ENCODE measurements around the gene PIRT. TPM values are rescaled to one million over a fixed set of nuclear protein-coding genes. Genes with fewer than 3 reads are reported as not detected.
"Not testable (repeated sequence)": the region's sequence is repeated elsewhere in the genome, so short reads cannot be mapped to it uniquely, and the experiment has no call there.

Gene PIRT
- total RNA-seq, 4 donors from 2014 or later = 0.42 to 3.5 (median 1.5) TPM

DNA sequence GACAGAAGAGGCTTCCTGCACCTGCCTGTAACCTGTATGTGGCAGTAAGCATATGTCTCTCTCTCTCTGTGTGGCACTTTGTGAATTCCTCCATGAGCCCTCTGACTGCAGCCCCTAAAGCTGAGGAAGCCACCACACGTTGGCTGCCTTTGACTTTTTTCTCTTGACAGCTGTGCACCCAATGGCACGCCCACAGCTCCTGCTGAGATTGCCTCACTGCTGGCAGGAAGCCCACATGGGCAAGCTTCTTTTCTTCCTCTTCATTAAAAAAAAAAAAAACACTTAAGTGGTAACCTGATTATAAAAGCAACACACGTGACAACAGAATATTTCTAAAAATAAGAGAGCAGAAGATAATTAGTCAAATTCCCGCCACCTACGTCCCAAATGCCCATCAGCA lies 34.0 kb upstream of the PIRT start:
- DNase-seq (ENCODE audit: extremely low spot score) = no peak
- intact Hi-C loops (cut with DNase I) = loop anchor here (10.0 kb wide), 1 partner anchor 273 kb away; no protein-coding TSS in a partner anchor
- Histone ChIP-seq H3K4me1 (no peaks in the 10 kb centered on the region), H3K36me3 (no peaks in the 10 kb centered on the region), H3K9me3 (no peaks in the 10 kb centered on the region), H3K27me3 (peaks cover 0 to 7% (median 0%) of the 10 kb centered on the region in 4 donors), H3K4me3 (no peak overlapping the region), H3K27ac (replicated peaks in 1 of 4) (no peak overlapping the region)
- TF ChIP-seq EP300 (IDR thresholded peaks at IDR 0.05) = no peak
- TF ChIP-seq POLR2A (IDR thresholded peaks at IDR 0.05; ENCODE audit: low read depth) = no peak
- TF ChIP-seq, protein P1, sequence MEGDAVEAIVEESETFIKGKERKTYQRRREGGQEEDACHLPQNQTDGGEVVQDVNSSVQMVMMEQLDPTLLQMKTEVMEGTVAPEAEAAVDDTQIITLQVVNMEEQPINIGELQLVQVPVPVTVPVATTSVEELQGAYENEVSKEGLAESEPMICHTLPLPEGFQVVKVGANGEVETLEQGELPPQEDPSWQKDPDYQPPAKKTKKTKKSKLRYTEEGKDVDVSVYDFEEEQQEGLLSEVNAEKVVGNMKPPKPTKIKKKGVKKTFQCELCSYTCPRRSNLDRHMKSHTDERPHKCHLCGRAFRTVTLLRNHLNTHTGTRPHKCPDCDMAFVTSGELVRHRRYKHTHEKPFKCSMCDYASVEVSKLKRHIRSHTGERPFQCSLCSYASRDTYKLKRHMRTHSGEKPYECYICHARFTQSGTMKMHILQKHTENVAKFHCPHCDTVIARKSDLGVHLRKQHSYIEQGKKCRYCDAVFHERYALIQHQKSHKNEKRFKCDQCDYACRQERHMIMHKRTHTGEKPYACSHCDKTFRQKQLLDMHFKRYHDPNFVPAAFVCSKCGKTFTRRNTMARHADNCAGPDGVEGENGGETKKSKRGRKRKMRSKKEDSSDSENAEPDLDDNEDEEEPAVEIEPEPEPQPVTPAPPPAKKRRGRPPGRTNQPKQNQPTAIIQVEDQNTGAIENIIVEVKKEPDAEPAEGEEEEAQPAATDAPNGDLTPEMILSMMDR (IDR thresholded peaks at IDR 0.05) = no peak
- TF ChIP-seq POLR2AphosphoS5 (IDR thresholded peaks at IDR 0.05) = no peak
- 49% methylated on average over 5 of the region's 5 CpGs for WGBS

DNA sequence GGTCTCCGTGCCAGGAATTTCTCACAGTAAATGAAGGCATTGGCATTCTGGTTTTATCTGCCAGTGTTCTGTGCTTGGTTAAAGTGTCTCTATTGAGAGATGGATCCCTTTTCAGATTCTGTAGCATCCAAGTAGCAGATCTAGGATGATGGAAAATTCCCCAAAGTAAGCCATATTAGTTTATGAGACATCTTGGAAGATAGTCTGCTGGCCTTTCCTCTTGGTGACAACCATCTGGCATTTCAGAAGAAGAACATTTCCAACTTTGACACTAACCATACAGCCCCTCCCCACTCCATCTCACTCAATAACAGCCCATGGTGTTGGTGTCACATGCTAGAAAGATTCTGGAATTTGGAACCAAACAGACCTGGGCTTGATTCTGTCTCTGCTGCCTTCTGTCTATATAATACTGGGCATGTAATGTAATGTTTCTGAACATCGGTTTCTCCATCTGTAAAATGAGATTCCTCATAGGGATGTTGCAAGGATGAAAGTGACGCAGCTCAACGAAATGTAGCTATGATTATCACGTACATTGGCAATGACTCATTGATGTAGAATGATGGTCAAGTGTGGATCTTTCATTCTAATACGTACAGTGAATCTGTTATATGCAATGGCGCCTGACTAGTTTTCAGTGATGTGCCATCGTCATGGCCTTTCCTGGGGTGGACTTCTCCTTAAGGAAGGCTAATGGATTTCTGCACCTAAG lies 32.6 kb upstream of the PIRT start:
- intact Hi-C loops (cut with DNase I) = loop anchor here (10.0 kb wide), 1 partner anchor 274 kb away; no protein-coding TSS in a partner anchor
- DNase-seq (ENCODE audit: extremely low spot score) = no peak
- no peaks in the 10 kb centered on the region for H3K4me1 ChIP-seq
- WGBS = 84% methylated on average over 8 of the region's 8 CpGs
- no peaks in the 10 kb centered on the region for H3K9me3 ChIP-seq
- no peak overlapping the region for H3K4me3 ChIP-seq
- no peaks in the 10 kb centered on the region for H3K36me3 ChIP-seq
- no peak overlapping the region for H3K27ac ChIP-seq (replicated peaks in 1 of 4)
- TF ChIP-seq, protein P1 (IDR thresholded peaks at IDR 0.05) = no peak
- peaks cover 0 to 7% (median 0%) of the 10 kb centered on the region in 4 donors for H3K27me3 ChIP-seq

DNA sequence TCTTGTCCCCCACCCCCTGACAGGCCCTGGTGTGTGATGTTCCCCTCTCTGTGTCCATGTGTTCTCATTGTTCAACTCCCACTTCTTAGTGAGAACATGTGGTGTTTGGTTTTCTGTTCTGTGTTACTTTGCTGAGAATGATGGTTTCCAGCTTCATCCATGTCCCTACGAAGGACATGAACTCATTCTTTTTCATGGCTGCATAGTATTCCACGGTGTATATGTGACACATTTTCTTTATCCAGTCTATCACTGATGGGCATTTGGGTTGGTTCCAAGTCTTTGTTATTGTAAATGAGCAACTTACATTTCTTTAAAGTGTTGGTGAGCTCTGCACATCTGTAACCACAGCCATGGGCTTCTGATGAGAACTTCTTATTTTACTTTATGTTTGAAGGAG lies 30.9 kb upstream of the PIRT start:
- H3K27me3 ChIP-seq; H3K9me3 ChIP-seq; intact Hi-C loops (cut with DNase I); H3K36me3 ChIP-seq; H3K4me3 ChIP-seq; H3K27ac ChIP-seq (replicated peaks in 1 of 4); DNase-seq (ENCODE audit: extremely low spot score); H3K4me1 ChIP-seq: not testable (repeated sequence)
- 88% methylated on average over 2 of the region's 2 CpGs for WGBS

DNA sequence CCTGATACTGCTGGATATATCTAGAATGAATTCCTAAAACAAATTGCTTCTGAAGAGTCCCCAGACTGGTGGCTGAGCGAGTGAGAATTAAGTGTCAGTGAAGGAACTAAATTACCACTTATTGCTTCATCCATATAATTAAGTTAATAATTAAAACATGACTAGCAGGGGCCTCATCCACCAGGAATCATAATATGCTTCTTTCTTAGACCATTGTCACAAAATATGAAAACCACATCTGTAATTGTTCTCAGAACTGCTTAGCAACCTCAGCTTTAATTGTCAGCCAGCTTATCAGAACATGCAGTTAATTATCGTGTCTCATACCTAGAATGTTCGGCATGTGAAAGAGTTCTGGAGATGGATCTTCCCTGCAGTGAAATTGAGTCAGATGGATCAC lies 21.2 kb upstream of the PIRT start:
- TF ChIP-seq, protein P1 (IDR thresholded peaks at IDR 0.05) = no peak
- no peak for TF ChIP-seq POLR2AphosphoS5 (IDR thresholded peaks at IDR 0.05)
- no peak for TF ChIP-seq EP300 (IDR thresholded peaks at IDR 0.05)
- no peak for TF ChIP-seq POLR2A (IDR thresholded peaks at IDR 0.05; ENCODE audit: low read depth)
- 94% methylated on average over 3 of the region's 3 CpGs for WGBS
- Histone ChIP-seq H3K4me3 (no peak overlapping the region), H3K27ac (replicated peaks in 1 of 4) (no peak overlapping the region), H3K36me3 (no peaks in the 10 kb centered on the region), H3K9me3 (no peaks in the 10 kb centered on the region), H3K4me1 (no peaks in the 10 kb centered on the region), H3K27me3 (no peaks in the 10 kb centered on the region)
- intact Hi-C loops (cut with DNase I) = no loop called here
- DNase-seq (ENCODE audit: extremely low spot score) = no peak

DNA sequence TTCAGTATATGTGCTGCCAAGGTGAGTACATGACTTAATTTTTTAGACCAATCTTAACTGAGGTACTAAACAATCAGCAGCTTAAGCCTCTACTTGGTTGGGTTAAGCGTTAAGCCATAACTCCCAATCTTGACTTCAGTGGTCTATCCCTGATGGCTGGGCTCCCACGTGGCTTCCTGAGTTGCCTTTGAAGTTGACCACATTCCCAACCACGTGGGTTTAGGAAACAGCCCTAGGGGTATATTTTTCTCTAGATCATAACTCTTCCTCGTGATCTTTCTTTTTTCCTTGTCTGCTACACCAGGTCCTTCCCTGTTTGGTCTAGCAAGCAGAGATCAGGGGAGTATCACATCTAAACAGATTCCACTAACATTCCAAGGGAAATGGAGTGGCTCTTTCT lies 20.1 kb upstream of the PIRT start:
- no peak overlapping the region for H3K27ac ChIP-seq (replicated peaks in 1 of 4)
- DNase-seq (ENCODE audit: extremely low spot score) = no peak
- WGBS = 53% methylated on average over 4 of the region's 4 CpGs
- no peak overlapping the region for H3K4me3 ChIP-seq
- H3K27me3 ChIP-seq = no peaks in the 10 kb centered on the region
- no peaks in the 10 kb centered on the region for H3K36me3 ChIP-seq
- intact Hi-C loops (cut with DNase I) = no loop called here
- H3K4me1 ChIP-seq = no peaks in the 10 kb centered on the region
- H3K9me3 ChIP-seq = no peaks in the 10 kb centered on the region
- TF ChIP-seq, protein P1 (IDR thresholded peaks at IDR 0.05) = no peak
- TF ChIP-seq EP300 (IDR thresholded peaks at IDR 0.05) = no peak
- no peak for TF ChIP-seq POLR2A (IDR thresholded peaks at IDR 0.05; ENCODE audit: low read depth)
- no peak for TF ChIP-seq POLR2AphosphoS5 (IDR thresholded peaks at IDR 0.05)

DNA sequence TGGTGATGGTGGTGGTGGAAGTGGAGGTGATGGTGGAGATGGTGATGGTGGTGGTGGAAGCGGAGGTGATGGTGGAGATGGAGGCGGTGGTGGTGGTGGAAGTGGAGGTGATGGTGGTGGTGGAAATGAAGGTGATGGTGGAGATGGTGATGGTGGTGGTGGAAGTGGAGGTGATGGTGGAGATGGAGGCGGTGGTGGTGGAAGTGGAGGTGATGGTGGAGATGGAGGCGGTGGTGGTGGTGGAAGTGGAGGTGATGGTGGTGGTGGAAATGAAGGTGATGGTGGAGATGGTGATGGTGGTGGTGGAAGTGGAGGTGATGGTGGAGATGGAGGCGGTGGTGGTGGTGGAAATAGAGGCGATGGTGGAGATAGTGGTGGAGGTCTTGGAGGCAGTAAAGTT lies 8.7 kb upstream of the PIRT start:
- H3K4me1 ChIP-seq = peaks cover 9 to 13% (median 11%) of the 10 kb centered on the region in 4 donors
- WGBS = 83% methylated on average over 6 of the region's 6 CpGs
- H3K27ac ChIP-seq (replicated peaks in 1 of 4); H3K36me3 ChIP-seq; DNase-seq (ENCODE audit: extremely low spot score); H3K27me3 ChIP-seq; H3K9me3 ChIP-seq; H3K4me3 ChIP-seq: not testable (repeated sequence)
- intact Hi-C loops (cut with DNase I) = loop anchor here (5.0 kb wide), 1 partner anchor 199 kb away; no protein-coding TSS in a partner anchor

Data from esophagus muscularis mucosa (tissue), 4 donors.